Heart left ventricle (tissue), 16 donors: ENCODE results near the gene CCDC27. TPM values are rescaled to one million over a fixed set of nuclear protein-coding genes. Genes with fewer than 3 reads are reported as not detected.

Source experiments
- ATAC-seq, 4 donors: fragments of 200-7000 bp; cut with Tn5 transposase; one replicate each; pipeline ENCODE4 v1.9.1; 2020 to 2022; ENCODE audit warnings: moderate library complexity in 4 of 4, mild to moderate bottlenecking in 3 of 4, moderate number of reproducible peaks in 1 of 4
- DNase-seq, 5 donors: peaks; one replicate each; pipeline ENCODE4 v3.0.0-alpha.2; 2020
- H3K27ac ChIP-seq, 12 donors: fragments of 200-600 bp; sonication (generic) in 4 of 12; one replicate each; pipeline versions ENCODE4 v1.5.0 to v1.8.0; 2016 to 2022; ENCODE audit warnings: mild to moderate bottlenecking in 2 of 12
- H3K27me3 ChIP-seq, 9 donors: fragments of 200-600 bp; sonication (generic) in 2 of 9; one replicate each; pipeline versions ENCODE4 v1.5.1 to v1.8.0; 2016 to 2022; ENCODE audit warnings: mild to moderate bottlenecking in 3 of 9
- H3K36me3 ChIP-seq, 9 donors: fragments of 200-600 bp; sonication (generic) in 2 of 9; one replicate each; pipeline versions ENCODE4 v1.5.0 to v1.8.0; 2018 to 2022; ENCODE audit warnings: mild to moderate bottlenecking in 2 of 9
- H3K4me1 ChIP-seq, 12 donors: fragments of 200-600 bp; sonication (generic) in 4 of 12; one replicate each; pipeline versions ENCODE4 v1.5.0 to v1.8.0; 2016 to 2022; ENCODE audit warnings: mild to moderate bottlenecking in 3 of 12
- H3K4me3 ChIP-seq, 12 donors: fragments of 200-600 bp; sonication (generic) in 4 of 12; one replicate each; pipeline versions ENCODE4 v1.5.0 to v1.8.0; 2017 to 2022; ENCODE audit warnings: mild to moderate bottlenecking in 9 of 12, moderate library complexity in 4 of 12
- H3K9me3 ChIP-seq, 12 donors: fragments of 200-600 bp; sonication (generic) in 4 of 12; one replicate each; pipeline versions ENCODE4 v1.5.0 to v1.8.0; 2016 to 2022; ENCODE audit warnings: mild to moderate bottlenecking in 1 of 12
- CTCF ChIP-seq, 12 donors: fragments of 200-600 bp; sonication (generic) in 4 of 12; IDR thresholded peaks; one replicate each; pipeline versions ENCODE4 v1.5.0 to v1.8.0; 2018 to 2022; ENCODE audit warnings: antibody characterized with exemption in 12 of 12, mild to moderate bottlenecking in 5 of 12
- POLR2A ChIP-seq, 2 donors: fragments of 450-650 bp; IDR thresholded peaks; one replicate each; pipeline ENCODE4 v1.6.1; 2017; ENCODE audit warnings: antibody characterized with exemption in 2 of 2, mild to moderate bottlenecking in 2 of 2, moderate library complexity in 2 of 2
- WGBS, 4 donors: extraction: QIAGEN DNeasy Blood & Tissue Kit in 2 of 4; methylation state at CpG; one replicate each; pipeline versions ENCODE4 v1.1.5 to v1.1.7; 2013 to 2018; 5-methylcytosine and 5-hydroxymethylcytosine counted together
- intact Hi-C, 10 donors: fragments of 100-400 bp; cut with DNase I; formaldehyde crosslinking; loops; one replicate each; pipeline versions ENCODE4 v1.11.1 to v1.14.2; 2022
- polyA plus RNA-seq, 2 donors: library from polyadenylated mRNA; stranded (reverse); fragments of 200-250 nt; gene quantifications; one replicate each; pipeline ENCODE4 v1.2.3, GENCODE V29; 2013
- total RNA-seq, 9 donors: library from RNA; depleted of rRNA in 2 of 9; stranded (reverse); fragments of >200 nt in 2 of 9; fragmentation: NEBNext Ultra II Directional in 3 of 9; extraction: Animal tissue kit (Norgen Biotek cat#: 25700) in 3 of 9; gene quantifications; one replicate each; pipeline versions ENCODE4 v1.1.0 to v1.2.4, GENCODE V29; 2016 to 2023
- donor health status: ischemic (EF 13 %, LVEDD 7.1; RV severe dilation, severe dysfunction).
- donor health status: healthy with polysubstance abuse.
- donor health status: DM: no; HTN: yes; CAD: no.
- donor health status: DM: no; HTN: no; CAD: no.
- donor health status: ischemic (EF 25% LVEDD 6.9; RV normal size, moderate dysfunction).
- donor health status: ischemic (EF 25% LVEDD 5.7; RV mildly dilated, moderate dysfunction).
- donor health status: healthy.
- donor health status: DM: yes; HTN: yes; CAD: no.
- donor health status: ischemic (EF 35%, LVEDD 5.7; RV mildly dilated, moderate dysfunction).
- donor health status: nonischemic (EF 11% LVEDD 7.7; RV severe dilation, severe dysfunction).
- donor health status: DM: yes; HTN: yes; CAD: no.
- donor health status: PGD.
- donor health status: ischemic (EF 29% LVEDD 5.4; RV normal size, mild dysfunction).
- donor health status: nonischemic (EF 23%, LVEDD 6.1; RV moderate dilation, normal function).

Gene CCDC27
- total and polyA plus RNA-seq, 11 donors, result not detected

- Histone ChIP-seq H3K9me3 (no peaks in the 10 kb centered on the region), H3K36me3 (peaks cover 0 to 29% (median 21%) of the 10 kb centered on the region in 9 donors), H3K27me3 (peaks cover 0 to 25% (median 3%) of the 10 kb centered on the region in 9 donors), H3K27ac (no peak overlapping the region), H3K4me1 (peaks cover 0 to 23% (median 8%) of the 10 kb centered on the region in 12 donors), H3K4me3 (no peak overlapping the region)
- 70 to 77% (median 75%) methylated on average over 15 to 29 of the region's 29 CpGs for WGBS, 4 donors
- DNase-seq, result peak in 1 of 5 donors; percentile 44
- TF ChIP-seq POLR2A (IDR thresholded peaks at IDR 0.05), result no peak
- TF ChIP-seq CTCF (IDR thresholded peaks at IDR 0.05), result no peak
- ATAC-seq, result peak in 2 of 4 donors; percentile 3 to 4
- intact Hi-C loops, result no loop called here
Measured at GRCh38 chr1:3733094-3733882, 19.0 kb upstream of the CCDC27 start.

- TF ChIP-seq CTCF (IDR thresholded peaks at IDR 0.05) (no peak), POLR2A (IDR thresholded peaks at IDR 0.05) (no peak)
- WGBS, 4 donors, result 78 to 86% (median 84%) methylated on average over 7 to 17 of the region's 17 CpGs
- intact Hi-C loops, result no loop called here
- H3K4me3 ChIP-seq, result no peak overlapping the region
- H3K27ac ChIP-seq, result no peak overlapping the region
- peaks cover 0 to 25% (median 3%) of the 10 kb centered on the region in 9 donors for H3K27me3 ChIP-seq
- no peaks in the 10 kb centered on the region for H3K9me3 ChIP-seq
- peaks cover 0 to 23% (median 8%) of the 10 kb centered on the region in 12 donors for H3K4me1 ChIP-seq
- H3K36me3 ChIP-seq, result peaks cover 0 to 37% (median 29%) of the 10 kb centered on the region in 9 donors
- DNase-seq, result peak in 1 of 5 donors; percentile 53
- ATAC-seq, result no peak
Measured at GRCh38 chr1:3733883-3734589, 18.2 kb upstream of the CCDC27 start.

DNA sequence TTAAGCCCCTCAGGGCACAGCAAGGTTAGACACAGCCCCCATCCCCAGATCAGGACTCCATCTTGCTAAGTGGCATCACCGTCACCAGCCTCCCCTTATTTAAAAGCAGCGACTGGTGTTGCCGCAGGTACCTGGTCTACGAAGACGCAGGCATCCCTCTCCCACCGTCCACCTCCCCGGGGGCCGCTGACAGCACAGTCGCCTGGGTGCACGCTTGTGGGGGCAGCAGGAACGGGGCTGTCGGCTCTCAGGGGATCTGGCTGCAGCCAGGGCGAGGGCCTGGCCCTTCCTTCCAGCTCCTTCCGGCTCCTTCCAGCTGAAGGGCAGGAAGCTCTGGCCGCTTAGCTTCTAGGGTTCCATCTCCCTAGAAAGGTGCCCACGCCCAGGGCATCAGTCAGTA lies 17.6 kb upstream of the CCDC27 start:
- WGBS, 4 donors, result 78 to 93% (median 87%) methylated on average over 16 of the region's 16 CpGs
- peak in 1 of 5 donors; percentile 42 for DNase-seq
- H3K27me3 ChIP-seq, result peaks cover 0 to 25% (median 2%) of the 10 kb centered on the region in 9 donors
- peaks cover 0 to 23% (median 8%) of the 10 kb centered on the region in 12 donors for H3K4me1 ChIP-seq
- no peak for ATAC-seq
- intact Hi-C loops, result no loop called here
- no peak for TF ChIP-seq CTCF (IDR thresholded peaks at IDR 0.05)
- no peak for TF ChIP-seq POLR2A (IDR thresholded peaks at IDR 0.05)
- no peak overlapping the region for H3K27ac ChIP-seq
- no peaks in the 10 kb centered on the region for H3K9me3 ChIP-seq
- H3K4me3 ChIP-seq, result no peak overlapping the region
- peaks cover 0 to 38% (median 30%) of the 10 kb centered on the region in 9 donors for H3K36me3 ChIP-seq
